Activated CD4-positive, alpha-beta T cell treated with anti-CD3 and anti-CD28 coated beads for 36 hours (primary cell): Measurements from ENCODE around the gene DQX1. TPM values are rescaled to one million over a fixed set of nuclear protein-coding genes. Genes with fewer than 3 reads are reported as not detected.
A peak's percentile ranks its signal among the peaks of the same experiment; 100 is the strongest.
"Not testable (repeated sequence)": the region's sequence is repeated elsewhere in the genome, so short reads cannot be mapped to it uniquely, and the experiment has no call there.

ENCODE experiments used
- ATAC-seq: fragments of 200-7000 bp; cut with Tn5 transposase; one replicate; pipeline ENCODE4 v1.10.0; 2021; ENCODE audit warnings: mild to moderate bottlenecking, moderate library complexity
- CTCF ChIA-PET: fragments of 350-600 bp; sonication (Branson Sonifier 250); formaldehyde crosslinking; loops from one replicate; lab custom pipeline; 2021; ENCODE audit warnings: antibody characterized with exemption; lab: Charles Lee
- POLR2A ChIA-PET: fragments of 350-600 bp; sonication (Branson Sonifier 250); formaldehyde crosslinking; loops from one replicate; lab custom pipeline; 2021; ENCODE audit warnings: antibody characterized with exemption, inconsistent platforms; lab: Charles Lee
- DNase-seq: peaks from one replicate; pipeline ENCODE4 v3.0.0-alpha.2; 2020
- H3K27ac Mint-ChIP-seq: one replicate; pipeline ENCODE4 v1.8.0; 2021; ENCODE audit warnings: mixed read lengths
- H3K27me3 Mint-ChIP-seq: one replicate; pipeline ENCODE4 v1.8.0; 2021; ENCODE audit warnings: mixed read lengths
- H3K36me3 Mint-ChIP-seq: one replicate; pipeline ENCODE4 v1.8.0; 2021; ENCODE audit warnings: low read depth, mixed read lengths
- H3K4me1 Mint-ChIP-seq: one replicate; pipeline ENCODE4 v1.8.0; 2021; ENCODE audit warnings: mixed read lengths
- H3K4me3 Mint-ChIP-seq: one replicate; pipeline ENCODE4 v1.8.0; 2021; ENCODE audit warnings: mild to moderate bottlenecking, moderate library complexity, mixed read lengths
- H3K9me3 Mint-ChIP-seq: one replicate; pipeline ENCODE4 v1.8.0; 2021; ENCODE audit warnings: low read depth, mixed read lengths
- intact Hi-C, 2 experiments: fragments of 100-400 bp; cut with DNase I in 1 of 2; cut with micrococcal nuclease in 1 of 2; formaldehyde crosslinking; loops; one replicate each; pipeline versions ENCODE4 v1.14.2 to v1.15.1; 2022 to 2024; cut with DNase I, micrococcal nuclease
- total RNA-seq, 2 experiments: library from RNA; stranded (reverse); gene quantifications; one replicate each; pipeline ENCODE4 v1.2.3, GENCODE V29; 2021

Gene DQX1
- total RNA-seq, 2 experiments from 2014 or later, result 0.40 to 0.41 TPM

DNA sequence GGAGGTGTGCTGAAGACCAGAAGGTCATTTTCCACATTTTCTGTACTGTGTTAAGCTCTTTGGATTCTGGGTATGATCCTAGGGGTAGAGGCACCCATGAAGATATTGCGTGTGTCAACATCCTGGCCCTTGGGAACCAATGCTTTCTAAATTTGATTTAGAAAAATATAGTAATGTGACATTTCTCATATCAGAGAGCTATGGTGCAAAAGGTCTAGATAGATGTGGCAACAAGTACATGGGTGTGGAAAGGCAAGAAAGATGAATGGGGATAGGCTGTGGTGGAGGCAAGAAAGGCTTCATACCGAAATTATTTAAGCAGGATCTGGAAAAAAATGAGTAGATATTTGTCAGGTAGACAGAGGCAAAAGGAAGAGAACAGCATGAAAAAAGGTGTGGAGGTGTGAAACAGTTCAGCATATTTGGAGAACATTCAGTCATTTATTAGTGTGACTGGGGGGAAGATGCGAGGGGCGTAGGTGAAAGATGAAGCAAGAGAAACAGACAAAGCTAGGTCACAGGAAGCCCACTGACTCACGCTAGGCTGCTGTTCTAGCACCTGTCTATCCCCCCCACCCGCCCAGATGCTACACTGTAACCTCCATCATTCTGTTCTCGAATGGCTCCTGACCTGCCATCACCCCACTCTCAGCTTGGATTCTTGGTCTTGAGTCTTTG, 40.2 kb upstream of the DQX1 start:
- peak; percentile 27 for DNase-seq
- Mint-ChIP-seq H3K9me3 (no peaks in the 10 kb centered on the region), H3K4me3 (no peak overlapping the region), H3K27ac (peak overlapping the region; percentile 78), H3K27me3 (peaks cover 29% of the 10 kb centered on the region), H3K4me1 (peaks cover 32% of the 10 kb centered on the region), H3K36me3 (no peaks in the 10 kb centered on the region)
- intact Hi-C loops, result no loop called here
- ChIA-PET CTCF (interaction anchor here (0.6 to 3.3 kb wide), 8 partner anchors 9 to 286 kb away, joined by 3 to 10 read pairs (median 4); no protein-coding TSS in a partner anchor), POLR2A (interaction anchor here (0.6 to 1.3 kb wide), 4 partner anchors 8 to 33 kb away, joined by 3 to 5 read pairs (median 3); no protein-coding TSS in a partner anchor)
- peak; percentile 40 for ATAC-seq

DNA sequence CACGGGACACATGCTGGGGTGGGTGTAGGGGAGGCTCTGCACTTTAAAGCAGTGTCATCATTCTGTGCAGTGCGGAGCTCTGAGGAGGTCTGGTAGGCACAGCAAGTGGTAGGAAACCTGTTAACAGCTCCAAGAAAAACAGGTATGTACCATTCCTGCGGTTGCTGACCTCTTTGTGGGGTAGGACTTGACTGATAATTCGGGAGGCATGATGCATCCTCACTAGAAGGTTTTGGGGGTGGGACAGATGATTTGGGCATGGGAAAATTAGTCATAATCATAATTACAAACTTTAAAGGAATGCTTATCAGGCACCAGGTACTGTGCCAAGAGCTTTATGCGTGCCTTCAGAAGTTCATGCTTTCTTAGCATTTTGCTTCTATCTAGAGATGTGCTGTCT, 38.2 kb upstream of the DQX1 start:
- Mint-ChIP-seq H3K9me3 (no peaks in the 10 kb centered on the region), H3K4me1 (peaks cover 33% of the 10 kb centered on the region), H3K27me3 (peaks cover 39% of the 10 kb centered on the region), H3K27ac (no peak overlapping the region), H3K4me3 (no peak overlapping the region), H3K36me3 (no peaks in the 10 kb centered on the region)
- intact Hi-C loops, result no loop called here
- DNase-seq (no peak), ATAC-seq (no peak)
- POLR2A ChIA-PET, result no interaction called here
- CTCF ChIA-PET, result interaction anchor here (0.7 kb wide), 1 partner anchor 82 kb away, joined by 3 read pairs; the partner anchor contains the start of genes CCDC142 and TTC31

DNA sequence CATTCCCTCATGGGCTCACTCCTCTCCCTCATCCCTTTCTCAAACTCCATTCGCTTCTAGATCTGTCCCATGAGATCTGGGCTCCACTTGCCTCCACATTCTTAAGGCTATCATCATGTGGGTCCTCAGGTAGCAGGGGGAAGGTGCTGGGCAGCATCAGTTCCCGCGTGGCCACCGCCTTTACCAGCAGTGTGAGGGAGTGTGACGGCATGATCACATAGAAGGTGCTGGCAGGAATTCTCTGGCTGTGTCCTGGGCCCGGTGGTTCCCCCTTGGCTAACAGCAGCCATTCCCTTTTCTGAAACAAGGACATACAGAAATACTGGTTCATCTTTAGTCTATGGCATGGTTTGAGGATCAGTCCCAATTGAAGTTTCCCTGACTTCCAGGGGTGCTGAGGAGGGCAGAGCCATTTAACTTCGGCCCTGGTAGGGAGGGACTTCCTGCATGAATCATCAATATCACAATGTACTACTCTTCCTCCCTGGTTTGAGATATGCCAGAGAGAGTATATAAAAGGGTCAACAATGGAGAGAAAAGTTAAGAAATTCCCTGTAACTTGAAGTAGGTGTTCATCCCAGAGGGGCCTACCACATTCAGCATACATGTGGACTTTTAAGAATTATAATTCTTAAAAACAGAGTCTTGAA, 36.2 kb upstream of the DQX1 start:
- H3K36me3 Mint-ChIP-seq, result no peaks in the 10 kb centered on the region

DNA sequence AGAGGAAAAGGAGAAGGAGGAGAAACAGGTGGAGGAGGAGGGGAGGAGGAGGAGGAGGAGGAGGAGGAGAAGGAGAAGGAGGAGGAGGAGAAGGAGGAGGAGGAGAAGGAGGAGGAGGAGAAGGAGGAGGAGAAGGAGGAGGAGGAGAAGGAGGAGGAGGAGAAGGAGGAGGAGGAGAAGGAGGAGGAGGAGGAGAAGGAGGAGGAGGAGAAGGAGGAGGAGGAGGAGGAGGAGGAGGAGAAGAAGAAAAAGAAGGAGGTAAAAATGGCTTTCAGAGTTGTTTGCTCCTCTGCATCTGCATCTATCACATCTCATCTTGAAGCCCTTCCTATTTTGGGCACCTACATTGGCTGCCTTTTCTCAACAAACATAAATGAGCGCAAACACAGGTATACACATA, 35.0 kb upstream of the DQX1 start:
- H3K36me3 Mint-ChIP-seq, ATAC-seq, intact Hi-C loops, POLR2A ChIA-PET, DNase-seq, H3K9me3 Mint-ChIP-seq, H3K4me3 Mint-ChIP-seq, CTCF ChIA-PET, H3K27ac Mint-ChIP-seq: not testable (repeated sequence)
- peaks cover 34% of the 10 kb centered on the region for H3K27me3 Mint-ChIP-seq
- peaks cover 14% of the 10 kb centered on the region for H3K4me1 Mint-ChIP-seq

More for the DNA sequence above, 36.2 kb upstream of the DQX1 start:
- no peak overlapping the region for H3K27ac Mint-ChIP-seq
- H3K4me3 Mint-ChIP-seq, result no peak overlapping the region
- ChIA-PET POLR2A (no interaction called here), CTCF (no interaction called here)
- ATAC-seq (no peak), DNase-seq (no peak)
- intact Hi-C loops, result loop anchor here in 1 of 2 experiments (2.0 kb wide), 1 partner anchor 19 kb away; no protein-coding TSS in a partner anchor
- H3K9me3 Mint-ChIP-seq, result no peaks in the 10 kb centered on the region
- H3K4me1 Mint-ChIP-seq, result peaks cover 19% of the 10 kb centered on the region
- peaks cover 34% of the 10 kb centered on the region for H3K27me3 Mint-ChIP-seq

DNA sequence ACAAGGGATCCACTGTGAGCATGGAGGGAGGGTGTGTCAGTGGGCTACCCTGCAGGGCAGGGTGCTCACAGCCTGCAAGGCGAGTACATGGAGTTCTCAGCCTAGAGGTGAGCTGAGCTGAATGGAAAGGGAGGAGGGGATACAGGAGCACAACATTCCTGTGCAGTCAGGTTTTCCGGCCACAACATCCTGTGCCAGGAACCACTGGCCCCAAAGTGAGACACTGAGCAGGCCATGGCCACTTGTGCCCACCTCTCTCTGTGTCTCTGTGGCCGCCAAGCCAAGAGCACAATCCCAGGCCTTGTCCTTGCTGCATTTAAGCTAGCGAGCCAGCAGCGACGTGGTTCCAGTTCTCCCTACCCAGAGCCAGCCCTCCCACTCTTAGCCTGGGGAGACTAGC, 34.6 kb upstream of the DQX1 start:
- intact Hi-C loops, result no loop called here
- Mint-ChIP-seq H3K4me3 (no peak overlapping the region), H3K4me1 (peaks cover 11% of the 10 kb centered on the region), H3K27me3 (peaks cover 32% of the 10 kb centered on the region), H3K27ac (no peak overlapping the region), H3K36me3 (peaks cover 3% of the 10 kb centered on the region), H3K9me3 (no peaks in the 10 kb centered on the region)
- DNase-seq (no peak), ATAC-seq (no peak)
- ChIA-PET POLR2A (no interaction called here), CTCF (interaction anchor here (0.6 kb wide), 1 partner anchor 11 kb away, joined by 4 read pairs; no protein-coding TSS in a partner anchor)

GRCh38 chr2:74559912-74560311, 33.9 kb upstream of the DQX1 start:
- DNase-seq, result no peak
- H3K4me3 Mint-ChIP-seq, result no peak overlapping the region
- H3K36me3 Mint-ChIP-seq, result peaks cover 3% of the 10 kb centered on the region
- no peaks in the 10 kb centered on the region for H3K9me3 Mint-ChIP-seq
- H3K4me1 Mint-ChIP-seq, result peaks cover 11% of the 10 kb centered on the region
- intact Hi-C loops, result no loop called here
- H3K27ac Mint-ChIP-seq, result no peak overlapping the region
- H3K27me3 Mint-ChIP-seq, result peaks cover 32% of the 10 kb centered on the region
- ChIA-PET POLR2A (no interaction called here), CTCF (interaction anchor here (0.5 kb wide), 1 partner anchor 691 kb away, joined by 3 read pairs; no protein-coding TSS in a partner anchor)
- ATAC-seq, result no peak

- H3K4me1 Mint-ChIP-seq, result peaks cover 12% of the 10 kb centered on the region
- intact Hi-C loops, result no loop called here
- CTCF ChIA-PET, result interaction anchor here (0.6 to 1.2 kb wide), 6 partner anchors 9 to 682 kb away, joined by 3 to 4 read pairs (median 3); no protein-coding TSS in a partner anchor
Observed at GRCh38 chr2:74558284-74559230, 32.5 kb upstream of the DQX1 start.

GRCh38 chr2:74556831-74557370, 30.9 kb upstream of the DQX1 start:
- CTCF ChIA-PET, result interaction anchor here (0.7 to 1.2 kb wide), 2 partner anchors 21 to 42 kb away, joined by 3 read pairs; no protein-coding TSS in a partner anchor
- Mint-ChIP-seq H3K27ac (no peak overlapping the region), H3K9me3 (no peaks in the 10 kb centered on the region), H3K4me3 (no peak overlapping the region), H3K4me1 (peaks cover 13% of the 10 kb centered on the region), H3K27me3 (peaks cover 18% of the 10 kb centered on the region), H3K36me3 (peaks cover 3% of the 10 kb centered on the region)
- no peak for DNase-seq
- ATAC-seq, result no peak
- intact Hi-C loops, result no loop called here
- POLR2A ChIA-PET, result interaction anchor here (0.6 to 0.8 kb wide), 2 partner anchors 9 to 63 kb away, joined by 3 read pairs; no protein-coding TSS in a partner anchor

More at GRCh38 chr2:74558284-74559230, 32.5 kb upstream of the DQX1 start:
- no peak overlapping the region for H3K27ac Mint-ChIP-seq
- DNase-seq (no peak), ATAC-seq (no peak)
- POLR2A ChIA-PET, result interaction anchor here (0.6 kb wide), 2 partner anchors 8 to 69 kb away, joined by 3 to 13 read pairs; no protein-coding TSS in a partner anchor
- H3K27me3 Mint-ChIP-seq, result peaks cover 22% of the 10 kb centered on the region
- H3K4me3 Mint-ChIP-seq, result no peak overlapping the region
- no peaks in the 10 kb centered on the region for H3K9me3 Mint-ChIP-seq
- H3K36me3 Mint-ChIP-seq, result peaks cover 3% of the 10 kb centered on the region

DNA sequence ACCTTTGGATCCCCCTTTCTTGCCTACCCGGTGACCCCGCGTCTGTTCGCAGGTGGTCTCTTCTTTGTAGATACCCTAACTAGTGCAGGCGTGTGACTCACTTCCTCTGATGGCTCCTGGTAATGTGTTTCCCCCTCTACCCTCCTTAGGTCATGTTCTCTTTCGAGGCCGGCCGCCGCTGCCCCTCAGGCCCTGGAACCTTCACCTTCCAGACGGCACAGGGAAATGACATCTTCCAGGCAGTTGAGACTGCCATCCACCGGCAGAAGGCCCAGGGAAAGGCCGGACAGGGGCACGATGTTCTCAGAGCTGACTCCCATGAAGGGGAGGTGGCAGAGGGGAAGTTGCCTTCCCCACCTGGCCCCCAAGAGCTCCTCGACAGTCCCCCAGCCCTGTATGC, 30.1 kb upstream of the DQX1 start:
- intact Hi-C loops, result no loop called here
- H3K4me1 Mint-ChIP-seq, result peaks cover 13% of the 10 kb centered on the region
- H3K9me3 Mint-ChIP-seq, result no peaks in the 10 kb centered on the region
- POLR2A ChIA-PET, result interaction anchor here (0.8 kb wide), 1 partner anchor 10 kb away, joined by 3 read pairs; no protein-coding TSS in a partner anchor
- peak overlapping the region; percentile 91 for H3K4me3 Mint-ChIP-seq
- no peak for DNase-seq
- peaks cover 3% of the 10 kb centered on the region for H3K36me3 Mint-ChIP-seq
- CTCF ChIA-PET, result interaction anchor here (0.7 kb wide), 1 partner anchor 24 kb away, joined by 3 read pairs; no protein-coding TSS in a partner anchor
- H3K27me3 Mint-ChIP-seq, result peaks cover 16% of the 10 kb centered on the region
- ATAC-seq, result no peak
- H3K27ac Mint-ChIP-seq, result no peak overlapping the region

DNA sequence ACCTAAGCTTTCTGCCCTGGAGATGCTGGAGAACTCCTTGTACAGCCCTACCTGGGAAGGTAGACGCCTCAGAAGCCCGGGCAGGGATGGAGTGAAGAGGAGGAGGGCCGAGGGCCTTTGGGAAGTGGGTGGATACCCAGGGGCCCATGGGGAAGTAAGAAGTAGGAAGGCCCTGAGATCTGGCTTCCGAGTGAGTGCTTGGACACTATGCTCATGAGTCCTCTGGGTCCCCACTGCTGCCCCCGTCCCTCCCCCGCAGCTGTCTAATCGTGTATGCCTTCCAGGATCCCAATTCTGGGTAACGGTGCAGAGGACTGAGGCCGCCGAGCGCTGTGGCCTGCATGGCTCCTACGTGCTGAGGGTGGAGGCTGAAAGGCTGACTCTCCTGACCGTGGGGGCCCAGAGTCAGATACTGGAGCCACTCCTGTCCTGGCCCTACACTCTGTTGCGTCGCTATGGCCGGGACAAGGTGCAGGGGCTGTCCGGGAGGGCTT, 29.6 kb upstream of the DQX1 start:
- Mint-ChIP-seq H3K27ac (peak overlapping the region; percentile 91), H3K4me3 (peak overlapping the region; percentile 91), H3K4me1 (peaks cover 11% of the 10 kb centered on the region), H3K9me3 (no peaks in the 10 kb centered on the region), H3K36me3 (peaks cover 3% of the 10 kb centered on the region), H3K27me3 (peaks cover 14% of the 10 kb centered on the region)
- no peak for ATAC-seq
- intact Hi-C loops, result loop anchor here (2.0 kb wide), 4 partner anchors 15 to 73 kb away; partner anchors contain the start of genes CCDC142 (in 1 of the 2), LBX2 (in 1 of the 2), TLX2 (in 1 of the 2) and TTC31 (in 1 of the 2)
- no peak for DNase-seq
- POLR2A ChIA-PET, result no interaction called here
- CTCF ChIA-PET, result interaction anchor here (0.7 to 1.9 kb wide), 2 partner anchors 24 to 29 kb away, joined by 3 to 8 read pairs; no protein-coding TSS in a partner anchor
